NCI-H2029 treated with DMSO at 0.1 percent for 48 hours (cell line): ENCODE measurements around the gene LDB2.

ENCODE experiments used
- DNase-seq: peaks from one replicate; lab custom pipeline; 2025; lab: John Stamatoyannopoulos, UW

The LDB2 gene

GRCh38 chr4:16802044-16802443 is 96.4 kb downstream of the LDB2 start:
- no peak for DNase-seq

- no peak for DNase-seq
Observed at GRCh38 chr4:16801356-16801755, 97.1 kb downstream of the LDB2 start.

- DNase-seq, result no peak
Observed at GRCh38 chr4:16794816-16795445, 103.5 kb downstream of the LDB2 start.

DNA sequence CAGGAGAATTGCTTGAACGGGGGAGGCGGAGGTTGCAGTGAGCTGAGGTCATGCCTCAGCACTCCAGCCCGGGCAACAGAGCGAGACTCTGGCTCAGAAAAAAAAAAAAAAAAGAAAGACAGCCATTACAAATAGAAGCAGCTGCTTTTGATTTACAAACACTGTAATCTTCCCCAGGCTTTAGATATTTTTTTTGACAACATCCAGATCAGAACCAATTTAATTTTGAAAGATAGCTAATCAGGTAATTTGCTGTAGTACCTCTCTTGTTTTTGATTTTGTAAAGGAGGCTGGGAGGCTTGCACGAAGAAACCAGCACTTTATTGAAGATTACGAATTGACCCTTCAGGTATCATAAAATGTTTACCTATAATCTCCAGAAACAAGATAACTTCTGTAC is 107.0 kb downstream of the LDB2 start:
- no peak for DNase-seq

DNA sequence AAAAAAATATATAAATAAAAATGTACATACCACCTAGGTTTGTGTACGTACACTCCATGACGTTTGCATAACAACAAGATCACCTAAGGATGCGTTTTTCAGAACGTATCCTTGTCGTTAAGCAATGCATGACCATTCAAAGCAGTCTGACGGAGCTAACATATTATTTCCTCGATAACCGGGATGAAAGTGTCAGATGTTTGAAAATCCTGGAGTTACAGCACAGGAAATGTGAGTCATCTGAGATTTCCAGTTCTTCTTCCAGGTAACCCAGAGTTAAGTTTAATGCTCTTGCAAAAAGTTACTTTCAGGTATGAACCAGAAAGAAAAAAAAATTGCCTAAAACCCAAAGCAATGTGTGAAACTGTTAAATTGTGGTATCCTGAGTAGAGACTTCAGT is 107.9 kb downstream of the LDB2 start:
- DNase-seq, result no peak

GRCh38 chr4:16788868-16789267 is 109.6 kb downstream of the LDB2 start:
- DNase-seq, result no peak

- DNase-seq, result no peak
Observed at GRCh38 chr4:16785793-16786527, 112.5 kb downstream of the LDB2 start.

DNA sequence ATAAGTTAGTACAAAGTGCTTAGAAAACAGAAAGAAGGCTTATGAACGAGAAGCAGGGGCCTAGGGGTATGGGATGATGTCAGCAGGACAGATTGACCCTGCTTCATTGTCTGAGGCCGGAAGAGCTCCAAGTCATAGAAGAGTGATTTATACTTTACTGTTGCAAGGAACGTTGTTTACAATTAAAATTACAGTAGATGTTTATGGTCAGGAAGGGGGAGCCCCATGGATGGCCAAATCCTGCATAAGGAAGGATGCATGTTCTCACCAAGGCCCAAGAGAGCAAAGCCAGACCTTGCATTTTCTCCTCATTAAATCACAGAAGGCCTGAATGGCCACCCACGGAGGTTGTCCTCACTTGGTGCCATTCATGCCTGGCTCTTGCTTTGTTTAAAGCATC is 115.3 kb downstream of the LDB2 start:
- DNase-seq, result no peak

- no peak for DNase-seq
Observed at GRCh38 chr4:16779028-16779675, 119.3 kb downstream of the LDB2 start.

DNA sequence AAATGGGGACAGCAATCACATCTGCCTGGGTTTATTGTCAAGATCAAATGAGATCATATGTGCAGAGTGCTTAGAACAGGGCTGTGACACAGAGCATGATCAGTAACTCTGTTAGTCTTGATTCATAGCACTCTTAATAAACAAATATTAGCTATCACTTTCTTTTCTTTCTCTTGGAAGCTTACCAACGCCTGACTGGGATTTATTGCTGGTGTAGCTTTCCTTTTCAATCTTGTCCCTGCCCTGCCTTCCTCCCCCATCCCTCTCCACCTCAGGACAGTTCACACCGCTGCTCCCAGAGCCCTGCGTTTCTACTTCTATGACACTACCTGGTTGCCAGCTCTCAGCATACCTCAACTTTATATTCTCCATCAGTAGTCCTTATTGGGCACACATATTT is 120.7 kb downstream of the LDB2 start:
- DNase-seq, result no peak

DNA sequence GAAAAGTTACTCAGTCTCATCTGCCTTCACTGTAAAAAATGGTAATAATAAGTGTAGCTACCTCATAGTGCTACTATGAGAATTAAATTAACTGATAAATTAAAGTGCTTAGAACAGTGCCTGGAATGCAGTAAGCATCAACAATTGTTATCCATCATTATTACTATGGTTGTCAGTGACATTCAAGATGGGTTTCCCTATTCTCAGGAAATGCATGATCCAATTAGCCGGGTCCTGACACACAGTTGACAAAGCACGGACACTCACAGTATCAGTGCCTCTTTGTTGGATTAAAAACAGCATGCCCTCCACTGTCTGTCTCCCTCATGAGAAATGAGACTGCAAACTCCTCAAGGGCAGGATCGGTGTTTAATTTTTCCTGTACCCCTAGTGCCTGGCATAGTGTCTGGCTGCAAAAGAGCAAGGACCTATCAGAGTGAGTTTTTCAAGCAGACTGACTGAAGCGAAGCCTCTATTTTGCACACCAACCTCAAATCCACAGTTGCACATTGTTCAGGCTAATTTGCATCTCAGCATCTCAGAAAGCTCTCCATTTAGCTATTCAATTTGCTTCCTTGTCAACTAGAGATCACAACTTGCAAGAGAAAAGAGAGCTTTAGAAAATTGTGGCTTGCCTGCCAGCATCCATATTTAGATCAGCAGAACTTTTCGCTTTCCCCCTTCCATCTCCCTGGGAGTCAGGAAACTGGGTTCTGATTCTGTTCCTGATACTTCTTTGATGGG is 122.9 kb downstream of the LDB2 start:
- DNase-seq, result no peak

GRCh38 chr4:16772366-16772850 is 126.0 kb downstream of the LDB2 start:
- DNase-seq, result no peak

GRCh38 chr4:16770710-16771285 is 127.6 kb downstream of the LDB2 start:
- no peak for DNase-seq

GRCh38 chr4:16767861-16768260 is 130.6 kb downstream of the LDB2 start:
- DNase-seq, result no peak

DNA sequence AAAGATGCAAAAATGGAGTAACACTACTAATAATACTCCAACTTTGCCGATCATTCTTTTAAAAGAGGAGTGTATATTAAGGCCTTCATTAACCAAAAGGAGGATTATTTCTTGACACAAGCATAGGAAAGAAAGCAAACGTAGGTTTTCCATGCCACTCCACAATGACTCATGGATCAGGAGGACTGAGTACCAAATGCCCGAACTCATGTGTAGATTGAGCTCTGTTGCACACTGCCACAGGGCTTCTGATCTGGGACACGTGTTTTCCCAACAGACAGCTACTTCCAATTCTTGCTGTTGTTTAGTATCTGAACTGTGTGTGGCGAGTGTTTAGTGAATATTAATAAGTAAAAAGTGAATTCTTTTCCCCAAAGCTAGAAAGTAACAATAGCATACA is 131.2 kb downstream of the LDB2 start:
- DNase-seq, result no peak

GRCh38 chr4:16765546-16765945 is 132.9 kb downstream of the LDB2 start:
- no peak for DNase-seq

GRCh38 chr4:16764622-16765021 is 133.8 kb downstream of the LDB2 start:
- DNase-seq, result no peak

GRCh38 chr4:16760617-16761363 is 137.7 kb downstream of the LDB2 start:
- DNase-seq, result no peak

GRCh38 chr4:16759931-16760582 is 138.4 kb downstream of the LDB2 start:
- no peak for DNase-seq

DNA sequence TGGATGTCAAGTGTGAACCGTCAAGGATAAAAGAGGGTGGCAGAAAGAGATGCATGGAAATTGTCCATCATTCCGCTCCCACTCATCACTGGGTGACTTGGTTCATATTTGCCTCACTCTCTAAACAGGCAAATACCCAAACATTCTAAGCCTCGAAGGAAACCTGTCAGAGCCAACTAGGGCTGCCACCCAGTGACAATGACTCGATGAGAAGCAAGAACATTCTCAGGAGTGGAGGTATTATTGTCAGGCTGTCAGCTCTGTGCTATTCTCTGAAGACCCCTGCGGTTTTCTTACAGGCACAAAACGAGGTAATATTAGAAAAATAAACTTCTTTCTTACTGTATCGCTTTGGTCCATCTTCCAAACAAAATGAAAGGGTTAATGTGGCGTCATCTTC is 139.6 kb downstream of the LDB2 start:
- DNase-seq, result no peak

DNA sequence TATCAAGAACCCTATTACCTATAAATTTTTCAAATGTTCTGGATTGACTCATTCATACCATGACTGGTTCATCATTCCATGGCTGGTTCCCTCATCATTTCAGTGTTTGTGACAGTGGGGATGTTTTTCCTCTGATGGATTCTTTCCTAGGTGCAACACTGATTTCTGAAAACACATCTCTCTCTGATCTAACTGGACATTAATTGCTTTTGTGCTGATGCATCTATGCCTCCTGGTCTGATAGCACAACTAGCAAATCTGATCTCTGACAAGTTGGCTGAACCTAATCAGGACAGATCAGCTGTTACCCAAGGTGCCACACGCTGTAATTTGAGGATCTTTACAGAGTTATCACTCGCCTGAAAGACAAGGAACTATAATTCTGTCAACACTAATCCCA is 140.2 kb downstream of the LDB2 start:
- DNase-seq, result no peak
